ENCODE results near the gene COX6B2. TPM values are rescaled to one million over a fixed set of nuclear protein-coding genes. Genes with fewer than 3 reads are reported as not detected.

COX6B2 gene
- polyA plus RNA-seq, 3 donors, result 0.36 TPM; not detected in 2

DNA sequence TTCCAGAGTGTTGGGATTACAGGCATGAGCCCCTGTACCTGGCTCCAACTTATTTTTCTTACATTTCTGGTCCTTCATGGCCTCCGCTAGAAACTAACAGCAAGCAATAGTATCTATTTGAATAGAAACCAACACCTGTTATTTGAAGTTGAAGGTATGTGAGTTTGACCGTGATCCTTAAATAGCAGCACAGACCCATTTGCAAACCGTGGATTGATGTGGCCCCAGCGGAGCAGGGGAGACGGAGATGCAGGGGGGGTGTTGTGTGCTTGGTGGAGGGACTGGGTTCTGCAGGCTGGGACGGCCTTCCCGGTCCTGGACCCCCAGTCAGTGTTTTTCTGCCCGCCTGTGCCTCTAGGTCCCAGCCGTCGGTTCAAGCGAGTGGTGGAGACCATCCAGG, 46.2 kb downstream of the COX6B2 start:
- H3K9me3 ChIP-seq (replicated peaks in 1 of 2; ENCODE audit: control insufficient read depth in 1 of 2, insufficient read depth in 1 of 2, low read length in 2 of 2), result peaks cover 0 to 13% of the 10 kb centered on the region in 2 donors
- 100% methylated on average over 7 of the region's 11 CpGs for whole genome bisulfite sequencing (ENCODE audit: insufficient coverage)
- H3K27ac ChIP-seq (ENCODE audit: low read depth in 1 of 2, low read length in 2 of 2), result no peak overlapping the region
- H2AFZ ChIP-seq (ENCODE audit: insufficient read depth, low read depth, low read length, poor library complexity, severe bottlenecking), result no peak overlapping the region
- H3K4me1 ChIP-seq (ENCODE audit: control insufficient read depth in 1 of 2, insufficient read depth in 2 of 2, low read length in 2 of 2), result no peaks in the 10 kb centered on the region
- TF ChIP-seq, protein P1, sequence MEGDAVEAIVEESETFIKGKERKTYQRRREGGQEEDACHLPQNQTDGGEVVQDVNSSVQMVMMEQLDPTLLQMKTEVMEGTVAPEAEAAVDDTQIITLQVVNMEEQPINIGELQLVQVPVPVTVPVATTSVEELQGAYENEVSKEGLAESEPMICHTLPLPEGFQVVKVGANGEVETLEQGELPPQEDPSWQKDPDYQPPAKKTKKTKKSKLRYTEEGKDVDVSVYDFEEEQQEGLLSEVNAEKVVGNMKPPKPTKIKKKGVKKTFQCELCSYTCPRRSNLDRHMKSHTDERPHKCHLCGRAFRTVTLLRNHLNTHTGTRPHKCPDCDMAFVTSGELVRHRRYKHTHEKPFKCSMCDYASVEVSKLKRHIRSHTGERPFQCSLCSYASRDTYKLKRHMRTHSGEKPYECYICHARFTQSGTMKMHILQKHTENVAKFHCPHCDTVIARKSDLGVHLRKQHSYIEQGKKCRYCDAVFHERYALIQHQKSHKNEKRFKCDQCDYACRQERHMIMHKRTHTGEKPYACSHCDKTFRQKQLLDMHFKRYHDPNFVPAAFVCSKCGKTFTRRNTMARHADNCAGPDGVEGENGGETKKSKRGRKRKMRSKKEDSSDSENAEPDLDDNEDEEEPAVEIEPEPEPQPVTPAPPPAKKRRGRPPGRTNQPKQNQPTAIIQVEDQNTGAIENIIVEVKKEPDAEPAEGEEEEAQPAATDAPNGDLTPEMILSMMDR (IDR thresholded peaks at IDR 0.05), result no peak
- peaks cover 5% of the 10 kb centered on the region for H3K4me1 Mint-ChIP-seq
- H3K36me3 Mint-ChIP-seq, result peaks cover 9 to 12% of the 10 kb centered on the region in 2 donors
- H3K27ac Mint-ChIP-seq, result no peak overlapping the region
- H3K4me3 Mint-ChIP-seq, result no peak overlapping the region
- peaks cover 0 to 3% (median 2%) of the 10 kb centered on the region in 3 donors for H3K27me3 Mint-ChIP-seq (ENCODE audit: low read depth in 3 of 3)
- H4K20me1 ChIP-seq (ENCODE audit: insufficient read depth, low read length), result peaks cover 26% of the 10 kb centered on the region
- DNase-seq, result no peak
- intact Hi-C loops (cut with micrococcal nuclease), result no loop called here
- no peaks in the 10 kb centered on the region for H3K27me3 ChIP-seq (ENCODE audit: control insufficient read depth in 2 of 2, insufficient read depth in 2 of 2, low read length in 2 of 2)
- H3K4me2 ChIP-seq (replicated peaks; ENCODE audit: extremely low read depth, low read length, poor library complexity, severe bottlenecking), result no peak overlapping the region
- no peaks in the 10 kb centered on the region for H3K79me2 ChIP-seq (ENCODE audit: insufficient read depth, low read length)
- H3K9me3 Mint-ChIP-seq, result peaks cover 0 to 13% (median 6%) of the 10 kb centered on the region in 7 donors
- H3K36me3 ChIP-seq (replicated peaks in 1 of 2; ENCODE audit: control insufficient read depth in 1 of 2, insufficient read depth in 2 of 2, low read length in 2 of 2), result peaks cover 8 to 9% of the 10 kb centered on the region in 2 donors
- H3K9ac ChIP-seq (ENCODE audit: insufficient read depth, low read length, poor library complexity, severe bottlenecking), result no peak overlapping the region
- H3K4me3 ChIP-seq (replicated peaks in 1 of 3; ENCODE audit: low read depth in 2 of 3, low read length in 3 of 3), result no peak overlapping the region

DNA sequence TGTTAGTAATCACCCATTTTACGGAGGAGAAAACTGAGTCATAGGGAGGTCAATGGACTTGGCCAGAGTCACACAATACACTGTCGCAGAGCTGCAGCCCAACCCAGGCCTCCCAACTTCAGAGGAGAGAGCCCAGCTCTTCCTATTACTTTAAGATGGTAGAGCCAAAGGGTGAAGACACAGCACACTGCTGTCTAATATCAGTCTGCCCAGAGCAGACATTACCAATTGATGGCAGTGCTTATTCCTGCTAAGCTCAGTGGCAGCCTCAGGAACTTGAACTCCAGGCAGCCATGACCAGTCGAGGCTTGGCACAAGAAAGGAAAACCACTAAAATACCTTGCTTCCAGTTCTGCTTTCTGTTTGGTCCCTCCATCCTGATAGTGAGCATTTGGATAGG, 47.8 kb downstream of the COX6B2 start:
- Histone ChIP-seq H3K4me2 (replicated peaks; ENCODE audit: extremely low read depth, low read length, poor library complexity, severe bottlenecking) (no peak overlapping the region), H3K79me2 (ENCODE audit: insufficient read depth, low read length) (no peaks in the 10 kb centered on the region), H3K27me3 (ENCODE audit: control insufficient read depth in 2 of 2, insufficient read depth in 2 of 2, low read length in 2 of 2) (no peaks in the 10 kb centered on the region), H2AFZ (ENCODE audit: insufficient read depth, low read depth, low read length, poor library complexity, severe bottlenecking) (no peak overlapping the region), H3K27ac (ENCODE audit: low read depth in 1 of 2, low read length in 2 of 2) (no peak overlapping the region), H3K9me3 (replicated peaks in 1 of 2; ENCODE audit: control insufficient read depth in 1 of 2, insufficient read depth in 1 of 2, low read length in 2 of 2) (peaks cover 0 to 13% of the 10 kb centered on the region in 2 donors), H3K36me3 (replicated peaks in 1 of 2; ENCODE audit: control insufficient read depth in 1 of 2, insufficient read depth in 2 of 2, low read length in 2 of 2) (no peaks in the 10 kb centered on the region), H4K20me1 (ENCODE audit: insufficient read depth, low read length) (peaks cover 13% of the 10 kb centered on the region), H3K9ac (ENCODE audit: insufficient read depth, low read length, poor library complexity, severe bottlenecking) (no peak overlapping the region), H3K4me3 (replicated peaks in 1 of 3; ENCODE audit: low read depth in 2 of 3, low read length in 3 of 3) (no peak overlapping the region), H3K4me1 (ENCODE audit: control insufficient read depth in 1 of 2, insufficient read depth in 2 of 2, low read length in 2 of 2) (peaks cover 6% of the 10 kb centered on the region in 2 donors)
- H3K4me1 Mint-ChIP-seq, result peaks cover 8% of the 10 kb centered on the region
- WGBS (ENCODE audit: insufficient coverage), result 100% methylated on average over 2 of the region's 3 CpGs
- no peak overlapping the region for H3K4me3 Mint-ChIP-seq
- peaks cover 0 to 3% (median 2%) of the 10 kb centered on the region in 3 donors for H3K27me3 Mint-ChIP-seq (ENCODE audit: low read depth in 3 of 3)
- H3K36me3 Mint-ChIP-seq, result peaks cover 0 to 3% of the 10 kb centered on the region in 2 donors
- no peak overlapping the region for H3K27ac Mint-ChIP-seq
- no peak for DNase-seq
- intact Hi-C loops (cut with micrococcal nuclease), result no loop called here
- TF ChIP-seq, protein P1 (IDR thresholded peaks at IDR 0.05), result no peak
- peaks cover 0 to 13% (median 6%) of the 10 kb centered on the region in 7 donors for H3K9me3 Mint-ChIP-seq
